PC-9 (cell line): ENCODE measurements around the gene TMEM263.

Experiments
- EZH2 ChIP-seq: fragments of 200-600 bp; sonication (generic); IDR thresholded peaks from 2 replicates; pipeline ENCODE4 v1.8.0; 2017; ENCODE audit warnings: antibody characterized with exemption, low read depth
- TF ChIP-seq, protein P1 (sequence below): fragments of 200-600 bp; sonication (generic); conservative IDR thresholded peaks from 2 replicates; pipeline ENCODE4 v1.6.1; 2017; ENCODE audit warnings: mixed run types, antibody characterized with exemption, mild to moderate bottlenecking, moderate library complexity

DNA sequence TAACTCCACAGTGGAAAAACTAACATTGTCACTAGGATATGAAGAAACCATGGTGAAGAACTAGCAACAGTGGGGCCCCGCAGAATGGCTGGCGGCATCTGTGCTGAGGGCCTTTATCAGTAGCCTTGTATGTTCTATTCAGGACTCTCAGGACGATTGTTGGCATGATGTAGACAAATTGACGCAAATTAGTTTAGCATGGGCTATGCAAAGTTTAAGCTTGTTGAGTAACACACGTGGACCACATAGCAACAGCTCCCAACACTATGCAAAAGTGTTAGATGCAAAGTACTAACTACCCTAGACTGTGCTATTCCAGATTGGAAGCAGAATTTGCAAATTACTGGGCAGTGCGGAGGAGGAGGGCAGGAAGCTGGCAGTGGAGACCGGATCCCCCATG lies 38.2 kb upstream of the TMEM263 start:
- TF ChIP-seq, protein P1, sequence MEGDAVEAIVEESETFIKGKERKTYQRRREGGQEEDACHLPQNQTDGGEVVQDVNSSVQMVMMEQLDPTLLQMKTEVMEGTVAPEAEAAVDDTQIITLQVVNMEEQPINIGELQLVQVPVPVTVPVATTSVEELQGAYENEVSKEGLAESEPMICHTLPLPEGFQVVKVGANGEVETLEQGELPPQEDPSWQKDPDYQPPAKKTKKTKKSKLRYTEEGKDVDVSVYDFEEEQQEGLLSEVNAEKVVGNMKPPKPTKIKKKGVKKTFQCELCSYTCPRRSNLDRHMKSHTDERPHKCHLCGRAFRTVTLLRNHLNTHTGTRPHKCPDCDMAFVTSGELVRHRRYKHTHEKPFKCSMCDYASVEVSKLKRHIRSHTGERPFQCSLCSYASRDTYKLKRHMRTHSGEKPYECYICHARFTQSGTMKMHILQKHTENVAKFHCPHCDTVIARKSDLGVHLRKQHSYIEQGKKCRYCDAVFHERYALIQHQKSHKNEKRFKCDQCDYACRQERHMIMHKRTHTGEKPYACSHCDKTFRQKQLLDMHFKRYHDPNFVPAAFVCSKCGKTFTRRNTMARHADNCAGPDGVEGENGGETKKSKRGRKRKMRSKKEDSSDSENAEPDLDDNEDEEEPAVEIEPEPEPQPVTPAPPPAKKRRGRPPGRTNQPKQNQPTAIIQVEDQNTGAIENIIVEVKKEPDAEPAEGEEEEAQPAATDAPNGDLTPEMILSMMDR, result no peak
- no peak for TF ChIP-seq EZH2
